ENCODE measurements around the gene EGFL7. TPM values are rescaled to one million over a fixed set of nuclear protein-coding genes. Genes with fewer than 3 reads are reported as not detected.
"Not testable (repeated sequence)": the region's sequence is repeated elsewhere in the genome, so short reads cannot be mapped to it uniquely, and the experiment has no call there.

The EGFL7 gene
- total RNA-seq, 1 donor from 2014 or later, result 61.5 TPM

DNA sequence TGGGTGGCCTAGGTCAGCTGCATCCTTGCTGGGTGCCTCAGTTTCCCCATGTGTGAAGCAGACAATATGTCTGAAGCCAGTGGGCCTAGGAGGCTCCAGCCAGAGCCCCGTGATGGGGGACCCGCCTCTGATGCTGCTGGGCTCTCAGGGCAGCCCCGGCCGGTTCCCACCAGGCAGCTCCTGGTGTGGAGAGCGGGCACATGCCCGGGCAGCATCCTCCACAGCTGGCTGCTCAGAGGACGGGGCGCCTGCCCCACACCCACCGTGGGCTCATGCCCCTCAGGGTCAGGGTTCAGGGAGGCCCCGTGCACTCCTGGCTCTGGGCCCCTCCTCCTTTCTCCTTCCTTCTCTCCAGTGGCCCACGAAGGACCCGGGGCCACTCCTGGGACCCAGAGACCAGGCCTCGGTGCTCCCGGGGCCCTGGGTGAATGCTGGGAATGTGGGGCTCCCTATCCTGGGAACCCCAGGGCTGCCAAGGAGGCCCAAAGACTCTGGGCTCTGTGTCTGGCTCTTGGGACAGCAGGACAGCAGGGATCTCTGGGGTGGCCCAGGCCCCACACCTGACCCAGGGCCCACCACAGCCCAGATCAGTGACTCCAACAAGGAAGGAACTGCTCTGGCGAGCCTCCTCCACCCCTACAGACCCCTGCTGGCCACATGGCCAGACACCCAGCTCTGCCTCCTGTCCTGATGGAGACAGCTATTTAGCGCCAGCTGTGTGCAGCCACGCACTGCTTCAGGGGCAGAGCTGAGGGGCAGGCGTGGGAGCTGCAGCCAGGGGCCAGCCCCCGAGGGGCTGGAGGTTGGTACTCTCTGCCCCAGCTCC lies 39.5 kb upstream of the EGFL7 start:
- DNase-seq (no peak), ATAC-seq (ENCODE audit: poor library complexity) (no peak)
- intact Hi-C loops (cut with DNase I), result no loop called here

DNA sequence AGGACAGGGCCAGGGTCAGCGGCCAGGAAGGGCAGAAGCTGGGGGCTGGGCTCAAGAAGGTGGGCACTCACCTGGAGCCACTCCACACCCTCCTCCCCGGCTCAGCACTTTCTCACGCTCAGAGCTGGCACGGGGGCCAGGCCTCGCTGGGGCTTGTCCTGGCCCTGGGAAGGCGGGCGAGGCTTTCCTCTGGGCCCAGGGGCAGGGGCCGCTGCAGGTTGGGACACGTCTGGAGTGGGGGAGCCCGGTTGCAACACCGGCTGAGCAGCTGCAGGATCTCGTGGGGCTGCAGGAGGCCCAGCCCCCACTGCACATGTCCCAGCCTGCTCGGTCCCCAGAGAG lies 38.9 kb upstream of the EGFL7 start:
- DNase-seq (no peak), ATAC-seq (ENCODE audit: poor library complexity) (no peak)
- intact Hi-C loops (cut with DNase I), result no loop called here

DNA sequence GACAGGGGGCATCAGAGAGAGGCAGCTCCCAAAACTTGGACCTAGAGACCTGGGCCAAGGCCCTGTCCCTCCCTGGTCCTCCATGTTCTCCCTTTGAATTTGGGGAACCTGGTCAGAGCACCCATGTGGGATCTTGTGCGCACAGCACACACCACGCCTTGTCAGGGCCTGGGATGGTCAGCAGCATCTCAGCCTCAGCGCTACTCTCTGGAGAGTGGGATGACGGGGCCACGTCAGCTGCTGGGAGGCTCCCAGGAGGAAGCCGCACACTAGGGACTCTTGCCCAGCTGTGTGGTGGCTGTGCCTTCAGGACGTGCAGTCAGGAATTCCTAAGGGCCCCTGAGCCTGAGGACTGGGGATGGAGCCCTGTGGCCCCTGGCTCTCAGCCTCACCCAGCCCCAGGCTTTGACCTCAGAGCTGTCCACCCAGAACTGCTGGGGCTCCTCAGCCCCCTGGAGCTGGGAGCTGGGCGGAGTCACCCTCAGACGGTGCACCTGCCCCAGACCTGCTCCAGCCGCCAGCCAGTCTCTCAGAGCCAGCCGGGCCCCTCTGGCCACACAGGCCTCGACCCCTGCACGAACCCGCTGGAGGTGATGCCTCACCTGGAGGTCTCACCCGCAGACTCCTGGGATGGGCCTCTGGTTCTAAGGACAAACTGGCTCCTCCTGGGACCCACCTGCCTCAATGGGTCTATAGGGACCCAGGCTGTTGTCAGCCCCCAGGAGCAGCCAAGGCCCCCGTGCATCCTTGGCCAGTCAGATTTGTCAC lies 38.3 kb upstream of the EGFL7 start:
- intact Hi-C loops (cut with DNase I), result no loop called here
- ATAC-seq (ENCODE audit: poor library complexity) (no peak), DNase-seq (no peak)

- intact Hi-C loops (cut with DNase I), result no loop called here
- ATAC-seq (ENCODE audit: poor library complexity), result peak; percentile 83
- DNase-seq, result peak; percentile 93
These were observed 37.3 kb upstream of the EGFL7 start for GRCh38 chr9:136625101-136626065.

DNA sequence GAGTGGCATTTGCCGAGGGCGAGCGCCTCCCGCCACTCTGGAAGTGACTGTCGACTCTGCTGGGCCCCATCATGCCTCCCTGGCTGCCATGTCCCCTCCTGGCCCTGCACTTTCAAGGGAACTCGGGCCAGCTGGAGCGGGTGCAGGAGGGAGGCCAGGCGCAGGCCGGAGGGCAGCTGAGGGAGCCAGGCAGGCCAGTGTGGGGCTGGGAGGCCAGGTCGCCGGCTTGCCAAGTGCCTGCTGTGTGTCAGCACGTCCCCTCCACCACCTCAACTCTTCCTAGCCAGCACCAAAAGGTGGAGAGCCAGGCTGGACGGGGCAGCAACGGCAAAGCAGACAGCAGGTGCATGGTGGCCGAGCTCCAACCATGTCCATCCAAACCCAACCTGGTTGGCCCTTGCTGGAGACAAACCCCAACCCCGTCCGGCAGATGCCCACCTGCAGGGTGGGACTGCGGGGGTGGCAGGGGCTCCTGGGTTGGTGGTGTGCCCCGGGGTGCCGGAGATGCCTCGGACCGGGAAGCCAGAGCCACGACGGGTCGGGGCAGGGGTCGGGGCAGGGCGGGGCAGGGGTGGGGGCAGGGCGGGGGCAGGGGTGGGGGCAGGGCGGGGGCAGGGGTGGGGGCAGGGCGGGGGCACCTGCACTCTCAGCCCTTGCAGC lies 36.5 kb upstream of the EGFL7 start:
- DNase-seq, result peak; percentile 70
- intact Hi-C loops (cut with DNase I), result no loop called here
- ATAC-seq (ENCODE audit: poor library complexity), result peak; percentile 60

- no peak for ATAC-seq (ENCODE audit: poor library complexity)
- intact Hi-C loops (cut with DNase I), result no loop called here
- DNase-seq, result no peak
These were observed 35.7 kb upstream of the EGFL7 start for GRCh38 chr9:136626740-136627642.

- DNase-seq (no peak), ATAC-seq (ENCODE audit: poor library complexity) (no peak)
- intact Hi-C loops (cut with DNase I), result no loop called here
These were observed 35.0 kb upstream of the EGFL7 start for GRCh38 chr9:136627703-136628102.

- ATAC-seq (ENCODE audit: poor library complexity) (no peak), DNase-seq (no peak)
- intact Hi-C loops (cut with DNase I), result no loop called here
These were observed 34.4 kb upstream of the EGFL7 start for GRCh38 chr9:136628268-136628667.

GRCh38 chr9:136629001-136629878 lies 33.5 kb upstream of the EGFL7 start:
- intact Hi-C loops (cut with DNase I), result no loop called here
- DNase-seq (no peak), ATAC-seq (ENCODE audit: poor library complexity) (no peak)

DNA sequence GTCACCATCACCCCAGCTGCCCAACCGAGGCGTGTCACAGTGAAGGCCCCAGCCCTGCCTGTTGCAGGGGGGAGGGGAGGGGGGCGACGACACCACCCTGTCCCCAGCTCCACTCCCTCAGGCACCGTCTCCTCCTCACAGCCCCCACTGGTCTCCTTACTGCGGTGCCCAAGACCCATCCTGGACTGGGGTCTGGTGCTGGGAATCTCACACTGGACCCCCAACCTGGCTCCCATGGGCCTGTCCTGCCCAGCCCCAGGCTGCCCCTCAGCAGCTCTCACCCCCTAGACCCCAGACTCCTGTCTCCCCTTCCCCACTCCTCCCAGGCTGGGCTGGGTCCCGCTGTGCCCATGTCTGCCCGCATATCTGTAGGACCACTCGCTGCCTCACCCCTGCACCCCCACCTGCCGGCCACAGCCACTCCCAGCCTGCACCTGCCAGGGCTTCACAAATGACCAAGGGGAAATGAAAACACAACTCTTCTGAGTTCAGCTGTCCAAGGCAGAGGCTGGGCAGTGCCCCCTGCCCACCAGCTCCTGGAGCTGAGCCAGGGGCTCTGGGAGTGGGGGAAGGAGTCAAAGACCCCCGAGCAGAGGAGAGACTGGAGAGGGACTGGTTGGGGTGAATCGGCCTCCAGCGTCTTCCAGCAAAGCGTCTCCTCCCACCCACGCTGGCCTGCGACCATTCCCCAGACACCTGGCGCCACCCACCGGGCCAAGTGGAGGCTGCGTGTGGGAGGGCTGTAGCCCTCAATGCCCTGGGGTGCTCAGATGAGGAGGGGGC lies 32.6 kb upstream of the EGFL7 start:
- intact Hi-C loops (cut with DNase I), result loop anchor here (2.0 kb wide), 1 partner anchor 141 kb away; no protein-coding TSS in a partner anchor
- ATAC-seq (ENCODE audit: poor library complexity), result peak; percentile 72
- peak; percentile 71 for DNase-seq

- ATAC-seq (ENCODE audit: poor library complexity), result no peak
- DNase-seq, result no peak
- intact Hi-C loops (cut with DNase I), result loop anchor here (2.0 kb wide), 1 partner anchor 142 kb away; no protein-coding TSS in a partner anchor
These were observed 32.1 kb upstream of the EGFL7 start for GRCh38 chr9:136630662-136630992.

DNA sequence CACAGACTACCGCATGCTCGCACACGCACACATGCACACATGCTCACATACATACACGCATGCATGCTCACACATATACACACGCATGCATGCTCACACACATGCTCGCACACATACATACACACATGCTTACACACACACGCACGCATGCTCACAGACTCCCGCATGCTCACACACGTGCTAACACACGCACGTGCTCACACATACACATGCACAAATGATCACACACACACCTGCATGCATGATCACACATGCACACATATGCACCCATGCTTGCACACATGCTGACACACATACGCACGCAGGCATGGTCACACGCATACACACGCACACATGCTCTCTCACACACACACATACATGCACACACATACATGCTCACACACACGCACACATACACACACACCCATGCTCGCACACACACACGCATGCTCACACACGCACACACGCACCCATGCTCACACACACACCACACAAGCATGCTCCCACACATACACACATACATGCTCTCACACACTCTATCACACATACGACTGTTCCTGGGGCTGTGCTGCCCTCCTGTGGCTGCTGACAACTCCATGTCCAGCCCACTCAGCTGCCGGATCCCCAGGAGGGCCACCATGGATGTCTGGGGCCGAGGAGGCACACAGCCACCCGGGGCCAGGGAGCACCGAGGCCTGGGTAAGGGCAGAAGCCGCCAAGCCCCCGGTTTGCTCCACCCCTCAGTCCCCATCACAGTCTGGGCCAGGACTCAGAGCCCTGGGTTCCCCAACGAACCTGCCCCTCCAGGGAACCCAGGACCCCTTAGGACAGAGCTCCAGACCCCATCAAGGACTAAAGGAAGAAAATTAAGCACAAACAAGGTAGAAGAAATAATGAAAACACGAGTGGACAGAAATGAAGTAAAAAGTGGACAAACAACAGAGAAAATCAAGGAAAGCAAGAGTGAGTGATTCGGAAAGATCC lies 31.4 kb upstream of the EGFL7 start:
- peak; percentile 91 for DNase-seq
- ATAC-seq (ENCODE audit: poor library complexity), result peak; percentile 95
- intact Hi-C loops (cut with DNase I), result loop anchor here (2.0 kb wide), 1 partner anchor 143 kb away; no protein-coding TSS in a partner anchor

GRCh38 chr9:136632072-136632471 lies 30.6 kb upstream of the EGFL7 start:
- ATAC-seq (ENCODE audit: poor library complexity); intact Hi-C loops (cut with DNase I); DNase-seq: not testable (repeated sequence)

DNA sequence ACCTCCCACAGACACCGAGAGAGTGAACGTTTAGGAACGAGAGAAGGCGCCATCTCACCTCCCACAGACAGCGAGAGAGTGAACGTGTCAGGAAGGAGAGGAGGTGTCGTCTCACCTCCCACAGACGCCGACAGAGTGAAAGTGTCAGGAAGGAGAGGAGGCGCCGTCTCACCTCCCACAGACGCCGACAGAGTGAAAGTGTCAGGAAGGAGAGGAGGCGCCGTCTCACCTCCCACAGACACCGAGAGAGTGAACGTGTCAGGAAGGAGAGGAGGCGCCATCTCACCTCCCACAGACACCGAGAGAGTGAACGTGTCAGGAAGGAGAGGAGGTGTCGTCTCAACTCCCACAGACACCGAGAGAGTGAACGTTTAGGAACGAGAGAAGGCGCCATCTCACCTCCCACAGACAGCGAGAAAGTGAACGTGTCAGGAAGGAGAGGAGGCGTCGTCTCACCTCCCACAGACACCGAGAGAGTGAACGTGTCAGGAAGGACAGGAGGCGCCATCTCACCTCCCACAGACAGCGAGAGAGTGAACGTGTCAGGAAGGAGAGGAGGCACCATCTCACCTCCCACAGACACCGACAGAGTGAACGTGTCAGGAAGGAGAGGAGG lies 30.1 kb upstream of the EGFL7 start:
- ATAC-seq (ENCODE audit: poor library complexity); intact Hi-C loops (cut with DNase I); DNase-seq: not testable (repeated sequence)

All from Right ventricle myocardium superior (tissue), 1 donor.